Osteocyte (in vitro differentiated cells): ENCODE measurements around the gene TPSAB1. TPM values are rescaled to one million over a fixed set of nuclear protein-coding genes. Genes with fewer than 3 reads are reported as not detected.

ENCODE experiments used
- DNase-seq: peaks from one replicate; pipeline ENCODE4 v3.0.0; 2021; ENCODE audit warnings: mixed read lengths; ENCODE audit not compliant: unreplicated experiment; ENCODE audit errors: extremely low spot score
- H3K27ac Mint-ChIP-seq: one replicate; pipeline ENCODE4 v1.8.0; 2021; ENCODE audit warnings: mild to moderate bottlenecking, mixed read lengths; ENCODE audit not compliant: unreplicated experiment
- H3K27me3 Mint-ChIP-seq: one replicate; pipeline ENCODE4 v1.8.0; 2021; ENCODE audit warnings: mixed read lengths; ENCODE audit not compliant: unreplicated experiment
- H3K36me3 Mint-ChIP-seq: one replicate; pipeline ENCODE4 v1.8.0; 2021; ENCODE audit warnings: mixed read lengths; ENCODE audit not compliant: unreplicated experiment
- H3K4me1 Mint-ChIP-seq: one replicate; pipeline ENCODE4 v1.8.0; 2021; ENCODE audit warnings: mixed read lengths; ENCODE audit not compliant: unreplicated experiment
- H3K4me3 Mint-ChIP-seq: one replicate; pipeline ENCODE4 v1.8.0; 2021; ENCODE audit warnings: mild to moderate bottlenecking, moderate library complexity, mixed read lengths; ENCODE audit not compliant: unreplicated experiment
- H3K9me3 Mint-ChIP-seq: one replicate; pipeline ENCODE4 v1.8.0; 2021; ENCODE audit warnings: mixed read lengths; ENCODE audit not compliant: unreplicated experiment
- CTCF ChIP-seq: fragments of 200-600 bp; sonication (generic); IDR thresholded peaks from 2 replicates; pipeline ENCODE4 v1.5.0; 2021; ENCODE audit warnings: antibody characterized with exemption, mild to moderate bottlenecking, moderate library complexity
- total RNA-seq: library from RNA; stranded (reverse); gene quantifications from 2 replicates; pipeline ENCODE4 v1.2.1, GENCODE V29; 2021

Gene TPSAB1
- total RNA-seq, 1 donor from 2014 or later = not detected

- peaks cover 1% of the 10 kb centered on the region for H3K36me3 Mint-ChIP-seq
- H3K4me3 Mint-ChIP-seq = no peak overlapping the region
- no peaks in the 10 kb centered on the region for H3K4me1 Mint-ChIP-seq
- TF ChIP-seq CTCF = no peak
- no peaks in the 10 kb centered on the region for H3K9me3 Mint-ChIP-seq
- H3K27ac Mint-ChIP-seq = no peak overlapping the region
- no peaks in the 10 kb centered on the region for H3K27me3 Mint-ChIP-seq
- DNase-seq = no peak
Observed at GRCh38 chr16:1214719-1215118, 25.8 kb upstream of the TPSAB1 start.

GRCh38 chr16:1215574-1216295, 24.8 kb upstream of the TPSAB1 start:
- Mint-ChIP-seq H3K27me3 (no peaks in the 10 kb centered on the region), H3K4me1 (no peaks in the 10 kb centered on the region), H3K9me3 (no peaks in the 10 kb centered on the region), H3K27ac (no peak overlapping the region), H3K4me3 (no peak overlapping the region), H3K36me3 (peaks cover 1% of the 10 kb centered on the region)
- no peak for DNase-seq
- TF ChIP-seq CTCF = no peak

GRCh38 chr16:1216296-1216619, 24.2 kb upstream of the TPSAB1 start:
- no peaks in the 10 kb centered on the region for H3K4me1 Mint-ChIP-seq

GRCh38 chr16:1216681-1217400, 23.7 kb upstream of the TPSAB1 start:
- Mint-ChIP-seq H3K36me3 (peaks cover 5% of the 10 kb centered on the region), H3K9me3 (no peaks in the 10 kb centered on the region), H3K4me3 (no peak overlapping the region), H3K27ac (no peak overlapping the region), H3K27me3 (no peaks in the 10 kb centered on the region), H3K4me1 (no peaks in the 10 kb centered on the region)
- TF ChIP-seq CTCF = no peak
- DNase-seq = no peak

More at GRCh38 chr16:1216296-1216619, 24.2 kb upstream of the TPSAB1 start:
- Mint-ChIP-seq H3K4me3 (no peak overlapping the region), H3K36me3 (peaks cover 1% of the 10 kb centered on the region), H3K9me3 (no peaks in the 10 kb centered on the region), H3K27me3 (no peaks in the 10 kb centered on the region), H3K27ac (no peak overlapping the region)
- no peak for DNase-seq
- TF ChIP-seq CTCF = no peak

GRCh38 chr16:1217526-1217925, 23.0 kb upstream of the TPSAB1 start:
- no peaks in the 10 kb centered on the region for H3K27me3 Mint-ChIP-seq
- no peak for TF ChIP-seq CTCF
- H3K27ac Mint-ChIP-seq = no peak overlapping the region

More at GRCh38 chr16:1217526-1217925, 23.0 kb upstream of the TPSAB1 start:
- Mint-ChIP-seq H3K9me3 (no peaks in the 10 kb centered on the region), H3K4me3 (no peak overlapping the region), H3K4me1 (no peaks in the 10 kb centered on the region), H3K36me3 (peaks cover 5% of the 10 kb centered on the region)
- DNase-seq = no peak
